Kidney (tissue), 14 donors: ENCODE measurements around the gene ZNF469. TPM values are rescaled to one million over a fixed set of nuclear protein-coding genes. Genes with fewer than 3 reads are reported as not detected.

Source experiments
- DNase-seq, 5 donors: peaks; one replicate each; pipeline ENCODE4 v3.0.0-alpha.2; 2013 to 2020
- FAIRE-seq: peaks from 2 replicates; lab custom pipeline; 2012; peaks lifted over from hg19 to GRCh38; lab: Jason Lieb, UNC
- H3K27ac ChIP-seq, 2 donors: one replicate each; pipeline ENCODE4 v1.7.0; 2013; ENCODE audit warnings: low read depth in 2 of 2, low read length in 2 of 2, inconsistent platforms in 1 of 2
- H3K27me3 ChIP-seq: one replicate; pipeline ENCODE4 v1.7.1; 2013; ENCODE audit warnings: low read length, inconsistent platforms; ENCODE audit not compliant: control insufficient read depth, insufficient read depth
- H3K36me3 ChIP-seq, 3 donors: one replicate each; pipeline versions ENCODE4 v1.7.0 to v1.7.1; 2013; ENCODE audit warnings: low read length in 3 of 3, control low read depth in 1 of 3, inconsistent platforms in 1 of 3; ENCODE audit not compliant: insufficient read depth in 3 of 3, control insufficient read depth in 2 of 3
- H3K4me1 ChIP-seq, 3 donors: one replicate each; pipeline versions ENCODE4 v1.7.0 to v1.7.1; 2013; ENCODE audit warnings: low read length in 3 of 3, inconsistent platforms in 1 of 3, low read depth in 1 of 3; ENCODE audit not compliant: control insufficient read depth in 2 of 3, insufficient read depth in 2 of 3
- H3K4me3 ChIP-seq, 3 donors: one replicate each; pipeline versions ENCODE4 v1.7.0 to v1.8.1; 2013; ENCODE audit warnings: low read length in 3 of 3, control low read depth in 1 of 3, inconsistent platforms in 1 of 3
- H3K9ac ChIP-seq, 3 donors: one replicate each; pipeline versions ENCODE4 v1.7.0 to v1.7.1; 2013; ENCODE audit warnings: low read length in 3 of 3, control low read depth in 1 of 3, inconsistent platforms in 1 of 3
- H3K9me3 ChIP-seq, 3 donors: one replicate each; pipeline versions ENCODE4 v1.7.0 to v1.7.1; 2013; ENCODE audit warnings: low read length in 3 of 3, control low read depth in 1 of 3, inconsistent platforms in 1 of 3; ENCODE audit not compliant: control insufficient read depth in 2 of 3, insufficient read depth in 1 of 3
- intact Hi-C: fragments of 100-400 bp; cut with DNase I; formaldehyde crosslinking; loops from one replicate; pipeline ENCODE4 v1.11.1; 2022
- polyA plus RNA-seq: library from polyadenylated mRNA; stranded (reverse); fragments of 350-450 nt; fragmentation: Illumina TruSeq; extraction: RNeasy Lipid Tissue Mini Kit (QIAGEN cat#74804); gene quantifications from one replicate; pipeline ENCODE4 v1.2.3, GENCODE V29; 2014; ENCODE audit warnings: low read depth, low replicate concordance; ENCODE audit not compliant: insufficient read depth
- total RNA-seq: library from RNA; stranded (reverse); fragmentation: NEBNext Ultra II Directional; extraction: Animal tissue kit (Norgen Biotek cat#: 25700); gene quantifications from one replicate; pipeline ENCODE4 v1.2.1, GENCODE V29; 2021
- TF ChIP-seq, protein P1 (sequence below): IDR thresholded peaks from 3 replicates; pipeline ENCODE4 v1.5.1; 2012; ENCODE audit warnings: mild to moderate bottlenecking, moderate library complexity, borderline replicate concordance; ENCODE audit not compliant: insufficient read depth; ENCODE audit errors: extremely low read depth
- donor health status: control.
- donor health status: control.
- donor health status: control.
- donor health status: control.
- donor health status: control.
- donor health status: DM: yes; HTN: yes; CAD: no.
- donor health status: Normal renal cell carcinoma (clear cell type).

The ZNF469 gene
- total and polyA plus RNA-seq, 2 donors from 2014 or later, result 0.09 to 1.6 TPM

DNA sequence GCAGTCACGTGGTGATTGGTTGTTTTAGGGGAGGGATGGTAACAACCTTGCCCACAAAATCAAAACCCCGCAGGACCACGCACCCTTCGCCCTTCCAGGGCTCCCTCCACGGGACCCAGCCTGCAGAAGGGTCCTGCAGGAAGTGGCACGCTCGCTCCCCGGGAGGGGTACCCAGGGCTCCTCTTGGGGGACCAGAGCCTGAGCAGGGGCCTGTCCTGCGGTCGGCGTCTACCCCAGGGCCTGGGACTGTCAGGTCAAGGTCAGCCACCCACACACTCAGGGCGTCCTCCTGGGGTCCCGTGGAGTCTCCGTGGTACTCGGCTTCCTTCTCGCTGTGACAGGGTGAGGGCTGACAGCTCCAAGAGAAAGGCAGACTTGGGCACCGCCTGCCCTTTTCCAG, 33.9 kb downstream of the ZNF469 start:
- Histone ChIP-seq H3K9me3 (no peaks in the 10 kb centered on the region), H3K36me3 (no peaks in the 10 kb centered on the region), H3K27me3 (no peaks in the 10 kb centered on the region), H3K4me1 (no peaks in the 10 kb centered on the region), H3K9ac (no peak overlapping the region), H3K27ac (no peak overlapping the region), H3K4me3 (no peak overlapping the region)
- FAIRE-seq, result no peak
- TF ChIP-seq, protein P1, sequence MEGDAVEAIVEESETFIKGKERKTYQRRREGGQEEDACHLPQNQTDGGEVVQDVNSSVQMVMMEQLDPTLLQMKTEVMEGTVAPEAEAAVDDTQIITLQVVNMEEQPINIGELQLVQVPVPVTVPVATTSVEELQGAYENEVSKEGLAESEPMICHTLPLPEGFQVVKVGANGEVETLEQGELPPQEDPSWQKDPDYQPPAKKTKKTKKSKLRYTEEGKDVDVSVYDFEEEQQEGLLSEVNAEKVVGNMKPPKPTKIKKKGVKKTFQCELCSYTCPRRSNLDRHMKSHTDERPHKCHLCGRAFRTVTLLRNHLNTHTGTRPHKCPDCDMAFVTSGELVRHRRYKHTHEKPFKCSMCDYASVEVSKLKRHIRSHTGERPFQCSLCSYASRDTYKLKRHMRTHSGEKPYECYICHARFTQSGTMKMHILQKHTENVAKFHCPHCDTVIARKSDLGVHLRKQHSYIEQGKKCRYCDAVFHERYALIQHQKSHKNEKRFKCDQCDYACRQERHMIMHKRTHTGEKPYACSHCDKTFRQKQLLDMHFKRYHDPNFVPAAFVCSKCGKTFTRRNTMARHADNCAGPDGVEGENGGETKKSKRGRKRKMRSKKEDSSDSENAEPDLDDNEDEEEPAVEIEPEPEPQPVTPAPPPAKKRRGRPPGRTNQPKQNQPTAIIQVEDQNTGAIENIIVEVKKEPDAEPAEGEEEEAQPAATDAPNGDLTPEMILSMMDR, result no peak
- no peak for DNase-seq
- intact Hi-C loops, result no loop called here

DNA sequence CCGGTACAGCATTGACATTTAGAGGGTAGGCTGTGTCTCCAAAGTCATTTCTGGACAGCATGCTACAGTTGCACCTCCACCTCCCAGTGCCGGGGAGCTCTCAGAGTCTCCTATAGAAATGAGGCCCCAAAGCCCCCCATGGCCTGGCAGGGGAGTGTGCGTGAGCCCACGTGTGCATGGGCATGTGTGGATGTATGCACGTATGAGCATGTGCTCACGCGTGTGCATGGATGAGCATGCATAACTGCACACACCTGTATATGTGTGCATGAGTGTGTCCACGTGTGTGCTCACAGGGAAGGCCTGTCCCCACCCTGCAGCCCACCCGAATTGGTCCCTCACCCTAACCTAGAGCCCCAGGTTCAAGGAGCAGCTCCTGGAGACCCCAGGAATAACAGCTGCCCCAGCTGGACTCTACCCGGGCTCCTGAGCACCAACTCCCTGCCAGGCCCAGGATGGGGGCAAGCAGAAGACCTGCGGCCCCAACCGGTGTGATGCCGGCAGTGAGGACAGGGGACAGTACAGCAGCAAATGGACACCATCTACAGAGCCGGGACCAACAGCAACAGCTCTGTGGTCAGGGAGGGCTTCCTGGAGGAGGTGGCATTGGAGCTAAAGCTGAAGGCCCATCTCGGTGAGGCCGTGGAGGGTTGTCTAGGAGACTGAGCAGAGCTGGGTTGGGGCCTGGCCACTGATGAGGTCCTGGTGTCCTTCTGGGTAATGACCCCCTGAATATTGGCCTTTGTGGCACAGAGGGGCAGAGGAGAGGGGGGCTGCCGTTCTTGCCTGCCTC, 35.1 kb downstream of the ZNF469 start:
- Histone ChIP-seq H3K4me3 (no peak overlapping the region), H3K9ac (no peak overlapping the region), H3K27me3 (no peaks in the 10 kb centered on the region), H3K4me1 (no peaks in the 10 kb centered on the region), H3K36me3 (no peaks in the 10 kb centered on the region), H3K27ac (no peak overlapping the region), H3K9me3 (no peaks in the 10 kb centered on the region)
- FAIRE-seq (no peak), DNase-seq (no peak)
- intact Hi-C loops, result no loop called here
- TF ChIP-seq, protein P1, result no peak

DNA sequence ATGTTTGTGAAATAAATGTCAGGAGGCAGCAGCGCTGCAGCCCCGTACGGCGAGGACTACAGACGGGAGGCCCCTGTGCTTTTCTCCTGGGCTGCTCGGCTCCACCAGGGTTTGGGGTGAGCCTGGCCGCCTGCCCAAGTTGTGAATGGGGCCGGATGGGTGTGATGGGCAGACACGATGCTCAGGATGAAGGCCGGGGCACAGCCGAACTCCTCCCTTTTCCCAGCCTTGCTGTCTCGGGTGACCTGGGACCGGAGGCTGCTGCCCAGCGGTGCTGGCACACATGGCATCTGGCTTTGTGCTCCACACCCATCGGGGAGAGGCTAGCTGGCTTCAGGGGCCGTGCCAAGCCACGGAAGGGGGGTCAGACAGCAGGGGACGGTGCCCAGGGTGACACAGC, 36.1 kb downstream of the ZNF469 start:
- Histone ChIP-seq H3K4me1 (no peaks in the 10 kb centered on the region), H3K4me3 (no peak overlapping the region), H3K27ac (no peak overlapping the region), H3K36me3 (no peaks in the 10 kb centered on the region), H3K9ac (no peak overlapping the region), H3K9me3 (no peaks in the 10 kb centered on the region), H3K27me3 (no peaks in the 10 kb centered on the region)
- TF ChIP-seq, protein P1, result no peak
- FAIRE-seq (no peak), DNase-seq (no peak)
- intact Hi-C loops, result no loop called here
